ENCODE measurements around the gene GNGT2.

GRCh38 chr17:49240619-49241018 is 30.2 kb upstream of the GNGT2 start:
- TF ChIP-seq CTCF (IDR thresholded peaks at IDR 0.05; ENCODE audit: low read length) (no peak), EZH2phosphoT487 (IDR thresholded peaks at IDR 0.05; ENCODE audit: low read length) (no peak)
